ENCODE measurements around the gene SLC36A2.

SLC36A2 gene

DNA sequence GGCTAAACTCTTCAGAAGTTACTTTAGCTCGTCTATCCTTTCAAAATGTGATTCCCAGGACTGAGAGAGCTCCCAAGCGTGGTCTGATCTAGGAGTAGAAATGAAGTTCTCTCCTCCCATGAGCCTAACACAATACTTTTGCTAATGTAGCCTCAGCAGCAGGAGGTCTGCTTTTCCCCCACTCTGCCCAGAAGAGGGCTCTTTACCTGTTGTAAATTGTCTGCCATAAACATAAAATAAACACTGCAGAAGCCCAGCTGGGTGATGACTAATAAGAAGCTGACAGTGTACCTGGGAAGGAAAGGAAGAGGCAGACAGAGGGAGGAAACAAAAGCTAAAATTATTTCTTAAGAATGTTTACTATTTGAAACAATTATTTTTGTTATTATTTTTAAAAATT lies 59.2 kb downstream of the SLC36A2 start:
- H3K4me3 ChIP-seq (ENCODE audit: low read length) = no peak overlapping the region
- peak; percentile 18 for DNase-seq (ENCODE audit: low read depth, low spot score)
- H3K9me3 ChIP-seq (ENCODE audit: control insufficient read depth, insufficient read depth, low read length) = no peaks in the 10 kb centered on the region
- no peaks in the 10 kb centered on the region for H3K4me1 ChIP-seq (ENCODE audit: control insufficient read depth, insufficient read depth, low read length)
- no peak overlapping the region for H3K27ac ChIP-seq (ENCODE audit: low read length)
- no peaks in the 10 kb centered on the region for H3K27me3 ChIP-seq (ENCODE audit: control insufficient read depth, insufficient read depth, low read length)
- no peaks in the 10 kb centered on the region for H3K36me3 ChIP-seq (ENCODE audit: control insufficient read depth, insufficient read depth, low read length)
- no CpG with 5 or more reads among the region's 2 CpGs for WGBS (ENCODE audit: insufficient coverage, insufficient read length)

DNA sequence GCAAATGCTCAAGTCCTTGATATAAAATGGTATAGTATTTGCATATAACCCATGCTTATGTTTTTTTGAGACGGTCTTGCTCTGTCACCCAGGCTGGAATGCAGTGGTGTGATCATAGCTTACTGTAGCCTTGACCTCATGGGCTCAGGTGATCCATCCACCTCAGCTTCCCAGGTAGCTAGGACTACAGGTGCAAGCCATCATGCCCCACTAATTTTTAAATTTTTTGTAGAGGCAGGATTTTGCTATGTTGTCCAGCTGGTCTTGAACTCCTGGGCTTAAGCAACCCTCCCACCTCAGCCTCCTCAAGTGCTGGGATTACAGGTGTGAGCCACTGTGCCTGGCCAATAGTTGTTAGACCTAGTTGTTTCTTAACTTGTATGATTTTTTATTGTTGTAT lies 61.1 kb downstream of the SLC36A2 start:
- Histone ChIP-seq H3K27me3 (ENCODE audit: control insufficient read depth, insufficient read depth, low read length) (no peaks in the 10 kb centered on the region), H3K36me3 (ENCODE audit: control insufficient read depth, insufficient read depth, low read length) (no peaks in the 10 kb centered on the region), H3K4me1 (ENCODE audit: control insufficient read depth, insufficient read depth, low read length) (no peaks in the 10 kb centered on the region), H3K27ac (ENCODE audit: low read length) (no peak overlapping the region), H3K4me3 (ENCODE audit: low read length) (no peak overlapping the region), H3K9me3 (ENCODE audit: control insufficient read depth, insufficient read depth, low read length) (no peaks in the 10 kb centered on the region)
- no peak for DNase-seq (ENCODE audit: low read depth, low spot score)
- WGBS (ENCODE audit: insufficient coverage, insufficient read length) = no CpG with 5 or more reads among the region's 1 CpG

DNA sequence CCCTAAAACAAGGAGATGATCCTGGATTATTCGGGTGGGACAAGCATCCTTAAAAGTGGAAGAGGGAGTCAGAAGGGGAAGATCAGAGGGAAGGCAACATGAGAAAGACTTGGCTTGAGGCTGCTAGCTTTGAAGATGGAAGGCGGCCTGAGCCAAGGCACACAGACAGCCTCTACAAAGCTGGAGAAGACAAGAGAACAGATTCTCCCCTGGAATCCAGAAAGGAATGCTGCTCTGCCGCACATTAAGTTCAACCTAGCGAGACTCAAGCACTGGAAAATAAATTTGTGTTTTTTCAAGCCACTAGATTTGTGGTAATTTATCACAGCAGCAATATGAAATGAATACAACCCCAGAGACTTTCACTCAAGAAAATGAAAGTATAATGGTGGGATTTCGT lies 61.7 kb downstream of the SLC36A2 start:
- no peak overlapping the region for H3K27ac ChIP-seq (ENCODE audit: low read length)
- H3K36me3 ChIP-seq (ENCODE audit: control insufficient read depth, insufficient read depth, low read length) = no peaks in the 10 kb centered on the region
- H3K4me1 ChIP-seq (ENCODE audit: control insufficient read depth, insufficient read depth, low read length) = no peaks in the 10 kb centered on the region
- H3K4me3 ChIP-seq (ENCODE audit: low read length) = no peak overlapping the region
- H3K9me3 ChIP-seq (ENCODE audit: control insufficient read depth, insufficient read depth, low read length) = no peaks in the 10 kb centered on the region
- no CpG with 5 or more reads among the region's 5 CpGs for WGBS (ENCODE audit: insufficient coverage, insufficient read length)
- DNase-seq (ENCODE audit: low read depth, low spot score) = no peak
- no peaks in the 10 kb centered on the region for H3K27me3 ChIP-seq (ENCODE audit: control insufficient read depth, insufficient read depth, low read length)

DNA sequence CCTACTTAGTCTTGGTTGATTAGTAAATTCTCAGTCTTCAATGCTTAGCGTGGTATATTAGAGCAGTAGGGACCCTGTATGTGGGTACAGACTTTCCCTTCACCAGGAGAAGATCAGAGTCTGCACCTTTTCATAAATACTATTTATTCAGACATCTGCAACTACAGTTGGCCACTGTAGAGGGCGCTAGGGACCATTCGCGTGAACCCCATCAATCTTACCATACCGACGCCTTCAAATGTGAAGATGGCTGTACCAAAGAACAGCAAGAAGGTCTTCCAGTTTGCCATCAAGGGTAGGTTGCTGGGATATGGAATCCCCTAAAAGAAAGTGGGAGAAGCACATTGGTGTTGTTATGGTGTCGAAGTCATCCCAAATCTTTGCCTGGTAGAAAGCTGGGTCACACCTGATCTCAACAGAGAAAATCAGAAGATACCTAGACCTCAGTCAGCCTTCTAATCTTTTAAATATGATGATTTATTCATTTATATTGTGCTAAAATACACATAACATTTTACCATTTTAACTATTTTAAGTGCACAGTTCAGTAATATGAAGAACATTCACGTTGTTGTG lies 62.9 kb downstream of the SLC36A2 start:
- Histone ChIP-seq H3K36me3 (ENCODE audit: control insufficient read depth, insufficient read depth, low read length) (no peaks in the 10 kb centered on the region), H3K4me3 (ENCODE audit: low read length) (no peak overlapping the region), H3K9me3 (ENCODE audit: control insufficient read depth, insufficient read depth, low read length) (no peaks in the 10 kb centered on the region), H3K27ac (ENCODE audit: low read length) (no peak overlapping the region), H3K4me1 (ENCODE audit: control insufficient read depth, insufficient read depth, low read length) (no peaks in the 10 kb centered on the region), H3K27me3 (ENCODE audit: control insufficient read depth, insufficient read depth, low read length) (no peaks in the 10 kb centered on the region; the same call in 1 of the 2 replicates)
- DNase-seq (ENCODE audit: low read depth, low spot score) = peak; percentile 37
- WGBS (ENCODE audit: insufficient coverage, insufficient read length) = no CpG with 5 or more reads among the region's 8 CpGs

DNA sequence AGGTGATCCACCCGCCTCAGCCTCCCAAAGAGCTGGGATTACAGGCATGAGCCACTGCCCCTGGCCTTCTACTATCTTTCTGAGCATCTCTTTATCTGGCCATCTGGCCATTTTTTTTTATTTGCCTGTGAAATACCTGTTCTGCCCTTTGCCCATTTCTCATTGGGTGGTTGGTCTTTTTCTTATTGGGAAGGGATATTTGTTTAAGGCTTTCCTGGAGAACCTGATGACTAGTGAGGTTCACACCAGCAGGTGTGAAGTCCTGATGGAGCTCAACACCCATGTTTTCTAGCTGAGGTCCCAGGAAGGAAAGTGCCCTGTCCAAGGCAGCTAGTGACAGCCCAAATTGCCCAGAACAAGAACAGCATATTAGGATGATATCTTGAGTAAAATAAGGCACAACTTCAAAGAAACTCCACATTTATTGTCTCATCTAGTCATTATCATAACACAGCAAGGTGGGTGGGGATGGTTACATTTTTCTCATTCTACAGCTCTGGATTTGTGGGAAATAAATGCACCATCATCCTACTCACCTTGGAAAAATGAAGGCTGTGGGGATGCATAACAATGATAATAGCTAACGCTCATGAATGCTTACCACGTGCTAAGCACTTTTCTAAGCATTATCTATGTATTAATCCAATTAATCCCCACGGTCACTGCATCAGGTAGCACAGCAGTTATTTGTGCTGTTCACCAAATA lies 64.1 kb downstream of the SLC36A2 start:
- Histone ChIP-seq H3K4me3 (ENCODE audit: low read length) (no peak overlapping the region), H3K9me3 (ENCODE audit: control insufficient read depth, insufficient read depth, low read length) (no peaks in the 10 kb centered on the region), H3K4me1 (ENCODE audit: control insufficient read depth, insufficient read depth, low read length) (no peaks in the 10 kb centered on the region), H3K27ac (ENCODE audit: low read length) (no peak overlapping the region), H3K27me3 (ENCODE audit: control insufficient read depth, insufficient read depth, low read length) (no peaks in the 10 kb centered on the region; the same call in 1 of the 2 replicates), H3K36me3 (ENCODE audit: control insufficient read depth, insufficient read depth, low read length) (no peaks in the 10 kb centered on the region)
- WGBS (ENCODE audit: insufficient coverage, insufficient read length) = no CpG with 5 or more reads among the region's 4 CpGs
- no peak for DNase-seq (ENCODE audit: low read depth, low spot score)

DNA sequence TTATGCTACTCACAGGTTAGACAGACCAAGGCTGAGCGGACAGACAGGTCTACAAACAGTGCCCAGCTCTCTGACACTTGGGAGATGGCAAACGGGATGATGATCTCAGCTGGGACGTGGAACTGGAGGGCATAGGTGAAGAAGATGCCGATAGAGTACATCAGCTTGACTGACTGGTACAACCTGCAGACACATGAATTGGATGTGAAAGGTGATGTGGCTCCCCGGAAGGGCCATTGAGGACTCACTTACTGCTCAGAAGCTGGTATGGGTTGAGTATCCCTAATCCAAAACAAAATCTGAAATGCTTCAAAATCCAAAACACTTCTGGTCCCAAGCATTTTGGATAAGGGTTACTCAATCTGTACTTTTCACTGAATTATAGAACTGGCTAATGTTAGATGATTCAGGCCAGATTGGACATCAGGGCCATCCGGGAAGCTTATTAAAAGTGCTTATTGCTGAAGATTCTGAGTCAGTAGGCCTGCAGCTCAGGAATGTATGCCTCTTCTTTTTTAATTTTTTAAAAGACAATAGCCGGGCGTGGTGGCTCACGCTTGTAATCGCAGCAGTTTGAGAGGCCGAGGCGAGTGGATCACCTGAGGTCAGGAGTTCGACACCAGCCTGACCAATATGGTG lies 66.2 kb downstream of the SLC36A2 start:
- no peaks in the 10 kb centered on the region; the same call in 1 of the 2 replicates for H3K27me3 ChIP-seq (ENCODE audit: control insufficient read depth, insufficient read depth, low read length)
- H3K36me3 ChIP-seq (ENCODE audit: control insufficient read depth, insufficient read depth, low read length) = no peaks in the 10 kb centered on the region
- no peak overlapping the region for H3K27ac ChIP-seq (ENCODE audit: low read length)
- H3K9me3 ChIP-seq (ENCODE audit: control insufficient read depth, insufficient read depth, low read length) = no peaks in the 10 kb centered on the region
- no peak overlapping the region for H3K4me3 ChIP-seq (ENCODE audit: low read length)
- WGBS (ENCODE audit: insufficient coverage, insufficient read length) = no CpG with 5 or more reads among the region's 13 CpGs
- H3K4me1 ChIP-seq (ENCODE audit: control insufficient read depth, insufficient read depth, low read length) = no peaks in the 10 kb centered on the region
- DNase-seq (ENCODE audit: low read depth, low spot score) = no peak

DNA sequence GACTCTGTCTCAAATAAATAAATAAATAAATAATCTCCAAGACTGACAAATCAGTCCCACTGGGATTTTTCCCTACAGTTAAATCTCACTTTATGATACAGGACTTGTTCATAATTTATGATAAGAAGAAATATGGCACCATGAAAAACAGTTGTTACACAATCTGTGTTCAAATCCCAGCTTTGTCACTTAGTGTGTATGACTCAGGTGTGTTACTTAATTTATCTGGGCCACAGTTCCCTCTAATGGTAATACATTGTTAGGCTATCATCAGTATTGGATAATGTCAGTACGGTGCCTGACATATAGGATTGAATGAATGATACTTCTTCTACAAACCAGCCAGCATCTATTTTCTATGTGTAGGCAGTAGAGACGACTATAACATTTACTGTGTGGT lies 66.9 kb downstream of the SLC36A2 start:
- DNase-seq (ENCODE audit: low read depth, low spot score) = no peak
- WGBS (ENCODE audit: insufficient coverage, insufficient read length) = no CpG with 5 or more reads among the region's 2 CpGs
- H3K27ac ChIP-seq (ENCODE audit: low read length) = no peak overlapping the region

DNA sequence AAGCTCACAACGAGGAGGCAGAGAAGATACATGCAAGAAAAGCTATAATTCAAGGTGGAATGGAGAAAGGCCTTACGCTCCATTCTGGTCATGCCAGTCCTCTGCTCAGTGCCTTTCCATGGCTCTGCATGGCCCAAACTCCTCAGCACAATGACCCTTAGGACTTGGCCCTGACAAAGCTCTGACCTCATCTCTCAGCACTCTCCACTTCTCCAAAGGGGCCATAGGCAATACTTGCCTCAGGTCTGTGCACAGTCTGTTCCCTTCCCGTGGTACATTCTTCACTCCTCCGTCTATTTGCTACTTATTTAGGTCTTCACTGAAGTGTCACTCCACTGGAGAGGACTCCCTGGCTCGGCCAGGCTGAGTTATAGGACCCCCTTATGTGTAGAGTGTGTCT lies 68.5 kb downstream of the SLC36A2 start:
- Histone ChIP-seq H3K9me3 (ENCODE audit: control insufficient read depth, insufficient read depth, low read length) (no peaks in the 10 kb centered on the region), H3K36me3 (ENCODE audit: control insufficient read depth, insufficient read depth, low read length) (no peaks in the 10 kb centered on the region), H3K27me3 (ENCODE audit: control insufficient read depth, insufficient read depth, low read length) (no peaks in the 10 kb centered on the region; the same call in 1 of the 2 replicates), H3K4me1 (ENCODE audit: control insufficient read depth, insufficient read depth, low read length) (no peaks in the 10 kb centered on the region), H3K27ac (ENCODE audit: low read length) (no peak overlapping the region), H3K4me3 (ENCODE audit: low read length) (no peak overlapping the region)
- DNase-seq (ENCODE audit: low read depth, low spot score) = no peak
- no CpG with 5 or more reads among the region's 5 CpGs for WGBS (ENCODE audit: insufficient coverage, insufficient read length)

More for the DNA sequence above, 66.9 kb downstream of the SLC36A2 start:
- Histone ChIP-seq H3K27me3 (ENCODE audit: control insufficient read depth, insufficient read depth, low read length) (no peaks in the 10 kb centered on the region; the same call in 1 of the 2 replicates), H3K4me1 (ENCODE audit: control insufficient read depth, insufficient read depth, low read length) (no peaks in the 10 kb centered on the region), H3K9me3 (ENCODE audit: control insufficient read depth, insufficient read depth, low read length) (no peaks in the 10 kb centered on the region), H3K36me3 (ENCODE audit: control insufficient read depth, insufficient read depth, low read length) (no peaks in the 10 kb centered on the region), H3K4me3 (ENCODE audit: low read length) (no peak overlapping the region)

DNA sequence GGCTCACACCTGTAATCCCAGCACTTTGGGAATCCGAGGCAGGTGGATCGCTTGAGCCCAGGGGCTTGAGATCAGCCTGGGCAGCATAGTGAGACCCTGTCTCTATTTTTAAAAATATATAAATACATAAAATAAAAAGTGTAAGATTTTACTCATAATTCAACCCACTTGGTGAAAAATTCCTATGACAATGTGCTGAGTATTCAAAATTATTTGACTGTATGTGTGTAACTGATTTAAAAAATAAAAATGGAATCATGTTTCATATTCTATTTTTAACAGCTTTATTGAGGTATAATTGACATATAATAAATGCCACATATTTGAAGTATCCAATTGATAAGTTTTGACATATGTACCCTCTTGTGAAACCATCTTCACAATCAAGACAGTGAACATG lies 71.6 kb downstream of the SLC36A2 start:
- Histone ChIP-seq H3K9me3 (ENCODE audit: control insufficient read depth, insufficient read depth, low read length) (no peaks in the 10 kb centered on the region), H3K36me3 (ENCODE audit: control insufficient read depth, insufficient read depth, low read length) (no peaks in the 10 kb centered on the region), H3K4me1 (ENCODE audit: control insufficient read depth, insufficient read depth, low read length) (no peaks in the 10 kb centered on the region), H3K27me3 (ENCODE audit: control insufficient read depth, insufficient read depth, low read length) (no peaks in the 10 kb centered on the region; the same call in 1 of the 2 replicates), H3K27ac (ENCODE audit: low read length) (no peak overlapping the region), H3K4me3 (ENCODE audit: low read length) (no peak overlapping the region)
- WGBS (ENCODE audit: insufficient coverage, insufficient read length) = no CpG with 5 or more reads among the region's 2 CpGs
- no peak for DNase-seq (ENCODE audit: low read depth, low spot score)

DNA sequence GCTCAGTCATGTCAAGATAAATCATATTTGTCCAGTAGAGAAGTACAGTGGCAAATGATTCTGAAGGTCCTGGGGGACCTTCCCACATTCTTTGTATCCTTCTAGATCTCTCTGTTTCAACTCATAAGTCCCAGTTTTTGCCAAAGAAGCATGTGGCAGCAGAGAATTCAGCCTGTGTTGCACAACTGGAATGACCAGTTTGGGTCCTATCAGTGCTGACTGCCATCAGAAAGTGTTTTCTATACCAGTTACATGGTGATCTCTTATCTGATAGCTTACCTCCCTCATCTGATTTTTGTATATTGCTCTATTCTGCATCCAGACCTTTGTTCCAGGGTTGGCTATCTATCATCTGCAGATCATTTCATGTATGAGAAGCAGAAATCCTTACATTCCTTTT lies 72.7 kb downstream of the SLC36A2 start:
- DNase-seq (ENCODE audit: low read depth, low spot score) = no peak
- H3K36me3 ChIP-seq (ENCODE audit: control insufficient read depth, insufficient read depth, low read length) = no peaks in the 10 kb centered on the region
- H3K27ac ChIP-seq (ENCODE audit: low read length) = no peak overlapping the region
- H3K27me3 ChIP-seq (ENCODE audit: control insufficient read depth, insufficient read depth, low read length) = no peaks in the 10 kb centered on the region
- no peaks in the 10 kb centered on the region for H3K9me3 ChIP-seq (ENCODE audit: control insufficient read depth, insufficient read depth, low read length)
- no peaks in the 10 kb centered on the region for H3K4me1 ChIP-seq (ENCODE audit: control insufficient read depth, insufficient read depth, low read length)
- no peak overlapping the region for H3K4me3 ChIP-seq (ENCODE audit: low read length)

Measured in iPS DF 6.9 (cell line).